CD8-positive, alpha-beta memory T cell (primary cell): Measurements from ENCODE around the gene SELENOS. TPM values are rescaled to one million over a fixed set of nuclear protein-coding genes. Genes with fewer than 3 reads are reported as not detected.

Source experiments
- CTCF ChIA-PET: fragments of 350-600 bp; sonication (Branson Sonifier 250); formaldehyde crosslinking; loops from one replicate; lab custom pipeline; 2021; ENCODE audit warnings: antibody characterized with exemption; lab: Charles Lee
- POLR2A ChIA-PET: fragments of 350-600 bp; sonication (Branson Sonifier 250); formaldehyde crosslinking; loops from one replicate; lab custom pipeline; 2021; ENCODE audit warnings: antibody characterized with exemption; lab: Charles Lee
- DNase-seq, 5 donors: peaks; one replicate each; pipeline versions ENCODE4 v3.0.0 to v3.0.0-alpha.2; 2020 to 2022; ENCODE audit warnings: mixed read lengths in 1 of 5
- H3K27ac ChIP-seq: one replicate; pipeline ENCODE4 v1.7.0; 2013; ENCODE audit warnings: low read depth, mild to moderate bottlenecking, low read length, moderate library complexity
- H3K27me3 ChIP-seq: 2 replicates; pipeline ENCODE4 v1.7.0; 2013; ENCODE audit warnings: low read length, mild to moderate bottlenecking; ENCODE audit not compliant: insufficient read depth, poor library complexity, severe bottlenecking
- H3K36me3 ChIP-seq: 2 replicates; pipeline ENCODE4 v1.7.0; 2013; ENCODE audit warnings: mild to moderate bottlenecking, low read length, moderate library complexity; ENCODE audit not compliant: insufficient read depth
- H3K4me1 ChIP-seq: 2 replicates; pipeline ENCODE4 v1.7.0; 2013; ENCODE audit warnings: mild to moderate bottlenecking, low read length, moderate library complexity; ENCODE audit not compliant: insufficient read depth
- H3K4me3 ChIP-seq: 2 replicates; pipeline ENCODE4 v1.7.0; 2013; ENCODE audit warnings: mild to moderate bottlenecking, low read length
- H3K9me3 ChIP-seq: 2 replicates; pipeline ENCODE4 v1.7.0; 2013; ENCODE audit warnings: mild to moderate bottlenecking, low read length
- H3K27ac Mint-ChIP-seq, 8 donors: one replicate each; pipeline ENCODE4 v1.8.0; 2020 to 2021; ENCODE audit warnings: mixed read lengths in 8 of 8, mild to moderate bottlenecking in 6 of 8, inconsistent platforms in 3 of 8, moderate library complexity in 3 of 8
- H3K27me3 Mint-ChIP-seq, 2 donors: one replicate each; pipeline ENCODE4 v1.8.0; 2020 to 2021; ENCODE audit warnings: mixed read lengths in 2 of 2, mild to moderate bottlenecking in 1 of 2, moderate library complexity in 1 of 2
- H3K36me3 Mint-ChIP-seq, 3 donors: one replicate each; pipeline ENCODE4 v1.8.0; 2020 to 2021; ENCODE audit warnings: mixed read lengths in 3 of 3, inconsistent platforms in 1 of 3, mild to moderate bottlenecking in 1 of 3
- H3K4me1 Mint-ChIP-seq, 3 donors: one replicate each; pipeline ENCODE4 v1.8.0; 2020 to 2021; ENCODE audit warnings: mixed read lengths in 3 of 3, inconsistent platforms in 1 of 3, mild to moderate bottlenecking in 1 of 3
- H3K4me3 Mint-ChIP-seq, 7 donors: one replicate each; pipeline ENCODE4 v1.8.0; 2020 to 2021; ENCODE audit warnings: mixed read lengths in 7 of 7, mild to moderate bottlenecking in 6 of 7, moderate library complexity in 4 of 7, inconsistent platforms in 2 of 7
- H3K9me3 Mint-ChIP-seq, 5 donors: one replicate each; pipeline ENCODE4 v1.8.0; 2020 to 2022; ENCODE audit warnings: mixed read lengths in 5 of 5, mild to moderate bottlenecking in 3 of 5, moderate library complexity in 2 of 5, inconsistent platforms in 1 of 5
- polyA plus RNA-seq: library from polyadenylated mRNA; unstranded; fragments of 300-500 nt; fragmentation: Illumina TruSeq; gene quantifications from one replicate; pipeline ENCODE4 v1.2.3, GENCODE V29; 2021
- total RNA-seq, 2 experiments: library from RNA; stranded (reverse); gene quantifications; one replicate each; pipeline ENCODE4 v1.2.3, GENCODE V29; 2021

The SELENOS gene
- total and polyA plus RNA-seq, 3 experiments from 2014 or later = 46.7 to 81.2 (median 47.8) TPM

GRCh38 chr15:101244889-101245668, 32.2 kb downstream of the SELENOS start:
- Histone ChIP-seq H3K4me1 (peaks cover 62% of the 10 kb centered on the region), H3K27ac (no peak overlapping the region), H3K27me3 (no peaks in the 10 kb centered on the region), H3K9me3 (no peaks in the 10 kb centered on the region), H3K36me3 (no peaks in the 10 kb centered on the region), H3K4me3 (no peak overlapping the region)
- peaks cover 0 to 3% (median 0%) of the 10 kb centered on the region in 3 donors for H3K36me3 Mint-ChIP-seq
- H3K4me3 Mint-ChIP-seq = peak overlapping the region; percentile 67 to 85 (median 81)
- DNase-seq = no peak
- ChIA-PET CTCF (interaction anchor here (0.7 to 8.1 kb wide), 9 partner anchors 12 to 229 kb away, joined by 3 to 38 read pairs (median 4); no protein-coding TSS in a partner anchor), POLR2A (interaction anchor here (1.2 kb wide), 1 partner anchor 119 kb away, joined by 5 read pairs; no protein-coding TSS in a partner anchor)
- peak overlapping the region; percentile 29 to 98 (median 92) for H3K27ac Mint-ChIP-seq
- H3K4me1 Mint-ChIP-seq = peaks cover 86 to 100% (median 92%) of the 10 kb centered on the region in 3 donors
- no peaks in the 10 kb centered on the region for H3K27me3 Mint-ChIP-seq
- H3K9me3 Mint-ChIP-seq = no peaks in the 10 kb centered on the region

GRCh38 chr15:101244036-101244781, 33.1 kb downstream of the SELENOS start:
- DNase-seq = no peak
- ChIA-PET POLR2A (interaction anchor here (1.2 kb wide), 1 partner anchor 118 kb away, joined by 5 read pairs; no protein-coding TSS in a partner anchor), CTCF (interaction anchor here (0.7 to 8.1 kb wide), 10 partner anchors 10 to 154 kb away, joined by 3 to 38 read pairs (median 4); no protein-coding TSS in a partner anchor)
- Histone ChIP-seq H3K27me3 (no peaks in the 10 kb centered on the region), H3K4me1 (peaks cover 66% of the 10 kb centered on the region), H3K36me3 (no peaks in the 10 kb centered on the region), H3K9me3 (no peaks in the 10 kb centered on the region), H3K27ac (no peak overlapping the region), H3K4me3 (no peak overlapping the region)
- peak overlapping the region; percentile 72 to 85 (median 81) for H3K4me3 Mint-ChIP-seq
- peaks cover 87 to 100% (median 92%) of the 10 kb centered on the region in 3 donors for H3K4me1 Mint-ChIP-seq
- peak overlapping the region; percentile 29 to 98 (median 92) for H3K27ac Mint-ChIP-seq
- H3K9me3 Mint-ChIP-seq = no peaks in the 10 kb centered on the region
- peaks cover 0 to 2% (median 0%) of the 10 kb centered on the region in 3 donors for H3K36me3 Mint-ChIP-seq
- no peaks in the 10 kb centered on the region for H3K27me3 Mint-ChIP-seq

GRCh38 chr15:101243420-101243819, 33.9 kb downstream of the SELENOS start:
- Histone ChIP-seq H3K27me3 (no peaks in the 10 kb centered on the region), H3K9me3 (no peaks in the 10 kb centered on the region), H3K4me3 (no peak overlapping the region), H3K4me1 (peaks cover 74% of the 10 kb centered on the region), H3K36me3 (no peaks in the 10 kb centered on the region), H3K27ac (no peak overlapping the region)
- CTCF ChIA-PET = interaction anchor here (0.9 to 8.1 kb wide), 11 partner anchors 14 to 236 kb away, joined by 3 to 38 read pairs (median 5); no protein-coding TSS in a partner anchor
- Mint-ChIP-seq H3K4me3 (peak overlapping the region; percentile 72 to 92 (median 81)), H3K36me3 (no peaks in the 10 kb centered on the region), H3K27me3 (no peaks in the 10 kb centered on the region), H3K27ac (peak overlapping the region; percentile 29 to 98 (median 92)), H3K4me1 (peaks cover 89 to 100% (median 94%) of the 10 kb centered on the region in 3 donors), H3K9me3 (no peaks in the 10 kb centered on the region)
- POLR2A ChIA-PET = interaction anchor here (1.2 to 2.6 kb wide), 2 partner anchors 9 to 117 kb away, joined by 5 to 15 read pairs; partner anchors contain the start of gene CHSY1
- no peak for DNase-seq

- H3K27ac ChIP-seq = no peak overlapping the region
- no peak for DNase-seq
- Mint-ChIP-seq H3K27ac (peak overlapping the region; percentile 72 to 99 (median 94)), H3K9me3 (no peaks in the 10 kb centered on the region), H3K4me3 (peak overlapping the region; percentile 72 to 92 (median 81)), H3K27me3 (no peaks in the 10 kb centered on the region), H3K36me3 (no peaks in the 10 kb centered on the region), H3K4me1 (peaks cover 88 to 99% (median 94%) of the 10 kb centered on the region in 3 donors)
- H3K4me3 ChIP-seq = no peak overlapping the region
- H3K27me3 ChIP-seq = no peaks in the 10 kb centered on the region
- CTCF ChIA-PET = interaction anchor here (0.8 to 8.1 kb wide), 8 partner anchors 9 to 235 kb away, joined by 3 to 38 read pairs (median 5); partner anchors contain the start of gene CHSY1
- no peaks in the 10 kb centered on the region for H3K36me3 ChIP-seq
- POLR2A ChIA-PET = interaction anchor here (0.8 to 2.6 kb wide), 2 partner anchors 9 to 52 kb away, joined by 3 to 15 read pairs; partner anchors contain the start of genes CHSY1 and SNRPA1
- H3K9me3 ChIP-seq = no peaks in the 10 kb centered on the region
- peaks cover 74% of the 10 kb centered on the region for H3K4me1 ChIP-seq
Observed at GRCh38 chr15:101242999-101243336, 34.3 kb downstream of the SELENOS start.

- H3K4me1 Mint-ChIP-seq = peaks cover 86 to 98% (median 94%) of the 10 kb centered on the region in 3 donors
- ChIA-PET CTCF (interaction anchor here (0.8 to 8.1 kb wide), 8 partner anchors 9 to 235 kb away, joined by 3 to 38 read pairs (median 4); partner anchors contain the start of gene CHSY1), POLR2A (interaction anchor here (0.8 to 2.6 kb wide), 2 partner anchors 10 to 52 kb away, joined by 3 to 15 read pairs; partner anchors contain the start of genes CHSY1 and SNRPA1)
- H3K9me3 Mint-ChIP-seq = no peaks in the 10 kb centered on the region
- H3K27me3 ChIP-seq = no peaks in the 10 kb centered on the region
- H3K4me3 Mint-ChIP-seq = peak overlapping the region; percentile 63 to 92 (median 81)
- peaks cover 74% of the 10 kb centered on the region for H3K4me1 ChIP-seq
- no peaks in the 10 kb centered on the region for H3K36me3 Mint-ChIP-seq
- H3K27ac ChIP-seq = peak overlapping the region; percentile 15
- H3K4me3 ChIP-seq = peak overlapping the region; percentile 40
- H3K36me3 ChIP-seq = no peaks in the 10 kb centered on the region
- H3K9me3 ChIP-seq = no peaks in the 10 kb centered on the region
- peak overlapping the region; percentile 72 to 99 (median 94) for H3K27ac Mint-ChIP-seq
- DNase-seq = peak; percentile 61 to 84 (median 81)
- H3K27me3 Mint-ChIP-seq = no peaks in the 10 kb centered on the region
Observed at GRCh38 chr15:101242160-101242998, 34.9 kb downstream of the SELENOS start.

GRCh38 chr15:101240358-101240757, 36.9 kb downstream of the SELENOS start:
- Mint-ChIP-seq H3K4me1 (peaks cover 73 to 92% (median 89%) of the 10 kb centered on the region in 3 donors), H3K36me3 (peaks cover 0 to 5% (median 5%) of the 10 kb centered on the region in 3 donors), H3K9me3 (no peaks in the 10 kb centered on the region), H3K27me3 (no peaks in the 10 kb centered on the region), H3K27ac (peak overlapping the region in 6 of 8 donors; percentile 80 to 94 (median 88)), H3K4me3 (peak overlapping the region in 1 of 7 donors; percentile 34)
- POLR2A ChIA-PET = interaction anchor here (1.1 kb wide), 1 partner anchor 12 kb away, joined by 3 read pairs; the partner anchor contains the start of gene CHSY1
- Histone ChIP-seq H3K27ac (no peak overlapping the region), H3K4me1 (peaks cover 62% of the 10 kb centered on the region), H3K9me3 (no peaks in the 10 kb centered on the region), H3K4me3 (no peak overlapping the region), H3K27me3 (no peaks in the 10 kb centered on the region), H3K36me3 (no peaks in the 10 kb centered on the region)
- CTCF ChIA-PET = interaction anchor here (0.9 to 8.1 kb wide), 4 partner anchors 9 to 891 kb away, joined by 3 to 38 read pairs (median 4); no protein-coding TSS in a partner anchor
- DNase-seq = no peak
